SW 1271 (cell line): Measurements from ENCODE around the gene SNX10.

Experiments
- DNase-seq, 2 experiments: peaks; one replicate each; lab custom pipeline; 2025; lab: John Stamatoyannopoulos, UW

SNX10 gene

DNA sequence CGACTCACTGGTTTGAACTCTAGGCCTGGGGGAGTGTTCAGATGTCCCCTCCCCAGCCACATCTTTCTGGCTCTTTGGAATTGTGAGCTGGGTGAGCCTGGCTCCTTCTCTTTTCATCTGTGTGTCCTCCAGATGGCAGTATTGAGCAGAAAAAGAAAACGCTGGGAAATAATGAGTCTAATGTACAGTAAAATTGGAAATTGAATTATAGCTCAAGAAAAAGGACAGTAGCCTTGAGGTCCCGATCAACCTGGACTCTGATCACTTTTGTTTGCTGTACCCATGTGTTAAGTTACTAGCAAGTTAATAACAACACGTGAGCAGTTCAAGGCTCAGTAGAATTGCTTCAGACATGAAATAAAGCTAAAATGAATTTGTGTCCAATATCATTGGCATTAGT is 77.9 kb downstream of the SNX10 start:
- peak in 1 of 2 experiments; percentile 35 for DNase-seq

DNA sequence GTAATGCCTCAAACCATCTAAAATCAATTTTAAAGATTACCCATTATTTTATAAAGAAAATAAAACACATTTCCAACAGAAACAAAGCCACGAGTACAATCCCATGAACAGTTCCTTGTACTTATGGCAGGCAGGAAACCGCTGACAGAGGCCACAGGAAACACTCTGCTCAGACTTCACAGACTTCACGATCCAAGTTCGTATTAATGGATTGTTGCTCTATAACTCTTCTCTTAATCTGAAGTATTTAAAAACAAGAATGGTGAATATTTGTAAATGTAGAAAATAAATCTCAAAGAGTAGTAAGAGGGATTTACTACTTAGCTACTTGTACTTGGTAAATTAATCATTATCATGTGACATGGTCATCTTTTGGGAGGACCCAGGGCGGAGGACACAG is 78.3 kb downstream of the SNX10 start:
- no peak for DNase-seq

DNA sequence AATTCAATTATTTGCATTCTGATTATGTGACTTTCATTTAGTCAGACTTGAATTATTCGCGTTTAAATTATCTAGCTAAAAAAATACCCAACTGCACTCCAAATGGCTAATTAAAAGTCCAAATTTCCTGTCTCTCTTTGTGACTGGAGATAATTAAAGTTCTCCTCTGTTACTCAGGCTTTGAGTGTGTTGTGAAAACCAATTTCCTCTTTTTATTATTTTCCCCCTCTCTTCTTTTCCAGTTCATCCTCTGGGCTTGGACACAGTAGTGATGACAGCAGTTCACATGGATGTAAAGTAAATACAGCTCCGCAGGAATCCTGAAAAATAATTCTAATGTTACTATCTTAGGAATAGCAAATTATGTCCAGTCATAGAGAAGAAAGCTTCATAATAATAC is 80.6 kb downstream of the SNX10 start:
- no peak for DNase-seq

DNA sequence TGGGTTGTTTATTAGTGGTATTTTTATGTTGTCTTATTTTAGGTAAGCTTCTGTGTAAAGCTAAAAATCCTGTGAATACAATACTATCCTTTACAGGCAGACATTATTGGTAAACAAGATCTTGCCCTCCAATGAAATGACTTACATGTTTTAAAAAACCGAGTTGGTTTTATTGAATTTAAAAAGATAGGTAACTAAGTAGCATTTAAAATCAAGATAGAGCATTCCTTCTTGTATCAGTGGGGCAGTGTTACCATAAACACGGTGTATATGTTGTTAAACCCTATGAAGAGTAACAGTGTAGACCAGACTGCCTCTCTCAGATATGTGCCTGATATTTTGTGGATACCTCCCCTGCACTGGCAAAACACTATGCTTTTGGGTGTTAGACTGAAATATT is 81.0 kb downstream of the SNX10 start:
- no peak for DNase-seq

DNA sequence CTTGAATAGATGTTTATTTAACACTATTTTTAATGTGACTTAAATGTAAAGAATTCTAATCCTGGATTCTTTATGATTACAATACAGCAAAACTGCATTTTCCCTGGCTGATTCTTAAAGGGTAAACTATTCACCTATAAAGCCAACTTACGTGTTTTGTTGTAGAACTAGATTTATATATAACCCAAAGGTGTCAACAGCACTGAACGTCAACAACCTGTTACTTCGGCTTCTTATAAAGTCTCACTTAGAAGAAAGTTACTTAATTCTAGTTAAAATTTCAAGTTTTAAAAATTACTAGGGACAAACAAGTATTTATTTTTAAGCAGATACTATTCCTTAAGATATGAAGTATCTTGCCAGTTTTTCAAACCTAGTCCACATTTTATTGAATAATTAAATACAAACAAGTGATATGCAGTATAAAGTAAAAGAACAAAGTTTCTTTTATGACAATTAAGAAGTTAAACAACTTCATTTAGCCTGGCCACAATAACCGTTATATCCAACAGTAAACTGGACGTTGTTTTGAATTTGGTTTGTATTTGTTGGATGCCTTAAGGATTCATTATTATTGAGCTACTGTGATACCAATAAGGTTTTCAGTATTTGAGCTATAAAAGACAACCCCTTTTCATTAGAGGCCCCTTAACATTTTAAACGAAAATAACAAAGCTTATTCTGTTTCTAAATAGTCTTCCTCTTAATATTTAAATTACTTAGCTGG is 83.1 kb downstream of the SNX10 start:
- DNase-seq: no peak

DNA sequence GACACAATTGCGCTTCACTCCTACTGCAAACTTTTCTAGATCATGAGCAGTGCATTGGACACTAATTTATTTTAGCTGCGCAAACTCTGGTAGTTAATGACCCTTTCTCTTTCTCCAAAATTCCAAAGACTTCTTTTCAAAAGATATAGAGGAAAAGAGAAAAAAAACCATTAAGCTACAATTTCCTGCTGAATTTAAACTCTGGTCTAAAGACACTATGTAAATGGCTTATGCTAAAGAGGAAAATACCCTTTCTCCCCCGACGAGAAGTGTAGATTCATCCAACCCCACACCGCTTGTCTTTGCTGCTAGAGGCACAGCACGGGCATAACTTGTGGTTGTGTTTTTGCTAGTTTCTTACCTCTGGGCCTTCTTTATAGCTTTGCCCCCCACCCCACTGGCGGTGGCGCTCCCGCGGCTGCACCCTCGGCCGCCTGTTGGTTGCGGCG is 84.1 kb downstream of the SNX10 start:
- no peak for DNase-seq

DNA sequence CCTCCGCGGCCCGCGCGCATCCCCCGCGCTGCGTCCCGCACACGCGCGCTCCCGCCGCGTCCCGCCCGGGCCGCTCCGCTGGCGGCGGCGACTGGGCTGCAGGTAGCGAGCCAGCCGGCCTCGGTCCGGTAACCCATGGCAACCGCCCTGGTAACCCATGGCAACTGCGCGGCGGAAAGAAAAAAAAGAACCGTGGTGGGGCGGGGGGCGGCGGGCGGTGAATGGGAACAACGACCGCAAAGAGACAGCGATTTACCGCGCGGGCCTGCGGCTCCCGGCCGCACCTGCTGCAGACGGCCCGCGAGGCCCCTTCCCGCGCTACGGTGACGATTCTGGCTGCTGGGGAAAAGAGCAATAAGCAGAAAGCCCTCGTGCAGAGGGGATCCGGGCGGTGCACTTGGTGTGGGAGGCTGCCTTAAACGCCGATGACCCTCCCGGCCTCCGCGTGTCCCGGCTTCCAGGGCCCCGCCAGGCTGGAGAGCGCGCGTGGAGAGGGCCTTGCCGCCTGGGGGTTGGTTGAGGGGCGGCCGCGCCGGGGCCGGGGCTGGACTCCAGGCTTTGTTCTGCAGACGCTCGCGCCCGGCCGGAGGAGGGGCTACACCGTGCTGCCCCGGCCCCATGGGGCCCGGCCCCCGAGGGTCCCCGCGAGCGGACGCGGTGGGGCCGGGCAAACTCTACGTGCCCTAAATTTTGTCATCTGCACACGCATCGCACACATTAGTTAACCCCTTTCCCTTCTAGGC is 84.7 kb downstream of the SNX10 start:
- no peak for DNase-seq

DNA sequence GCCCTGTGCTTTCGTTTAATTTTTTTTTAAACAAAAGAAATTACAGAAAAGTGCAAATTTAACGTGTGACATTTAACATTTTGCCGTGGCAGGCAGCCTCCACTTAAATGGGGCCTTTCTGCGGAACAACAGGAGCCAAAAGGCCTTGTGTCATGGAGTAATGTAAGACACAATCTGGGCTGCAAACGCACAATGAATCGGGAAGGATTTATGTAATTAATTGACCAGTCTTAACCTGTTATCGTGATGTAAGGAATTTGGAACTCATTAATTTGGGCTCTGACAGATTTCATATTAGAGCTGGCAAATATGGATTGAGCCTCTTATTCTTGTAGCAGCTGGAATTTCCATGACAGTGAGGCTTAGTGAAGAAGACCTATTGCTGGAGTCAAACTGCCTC is 86.4 kb downstream of the SNX10 start:
- DNase-seq: no peak

DNA sequence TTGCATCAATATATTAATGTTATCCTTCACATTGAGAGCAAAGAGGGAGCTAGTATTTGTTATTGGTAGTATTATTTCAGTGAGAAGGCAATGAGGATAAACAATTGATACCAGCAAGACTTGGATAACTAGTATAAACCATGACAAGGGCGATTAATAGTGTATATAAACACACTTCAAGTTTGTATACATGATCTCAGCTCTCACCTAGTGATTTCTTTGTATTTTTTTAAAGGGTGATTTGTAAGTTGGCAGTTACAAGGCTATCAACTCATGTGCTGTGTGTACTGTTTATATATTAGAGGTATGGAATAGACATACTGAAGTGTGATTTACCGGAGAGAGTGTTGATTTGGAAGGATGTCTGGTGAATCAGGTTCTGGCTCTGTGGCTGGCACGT is 88.0 kb downstream of the SNX10 start:
- DNase-seq: no peak

DNA sequence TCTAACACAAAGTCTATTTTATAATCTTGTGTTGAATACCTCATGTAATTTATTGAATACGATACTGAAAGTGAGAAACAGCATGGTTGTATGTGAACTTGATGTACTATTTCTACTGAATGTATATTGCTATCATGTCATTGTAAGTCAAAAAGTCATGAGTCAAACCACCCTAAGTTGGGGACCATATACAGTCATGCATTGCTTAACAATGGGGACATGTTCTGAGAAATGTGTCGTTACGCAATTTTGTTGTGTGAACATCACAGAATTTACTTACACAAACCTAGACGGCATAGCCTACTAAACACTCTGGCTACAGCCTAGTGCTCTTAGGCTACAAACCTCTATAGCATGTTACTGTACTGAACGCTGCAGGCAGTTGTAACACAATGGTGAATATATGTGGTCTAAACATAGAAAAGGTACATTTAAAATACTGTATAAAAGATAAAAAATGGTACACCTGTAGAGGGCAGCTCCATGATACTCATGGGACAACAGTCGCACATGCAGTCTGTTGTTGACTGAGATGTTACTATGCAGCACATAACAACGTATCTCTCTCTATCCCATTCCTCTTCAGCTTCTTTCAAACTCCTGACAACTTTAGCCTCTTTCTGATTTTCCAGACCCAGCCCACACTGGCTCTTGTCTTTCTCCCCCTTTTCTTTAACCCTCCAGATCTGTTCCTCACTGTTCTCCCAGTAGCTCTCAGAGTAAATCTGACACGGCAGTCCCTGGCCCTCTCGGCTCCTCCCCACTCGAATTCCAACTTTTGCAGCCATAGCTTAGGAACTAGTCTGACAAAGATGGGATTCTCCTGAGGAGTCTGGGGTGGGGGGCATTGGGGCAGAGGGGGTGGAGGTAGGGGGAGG is 90.1 kb downstream of the SNX10 start:
- DNase-seq: no peak

DNA sequence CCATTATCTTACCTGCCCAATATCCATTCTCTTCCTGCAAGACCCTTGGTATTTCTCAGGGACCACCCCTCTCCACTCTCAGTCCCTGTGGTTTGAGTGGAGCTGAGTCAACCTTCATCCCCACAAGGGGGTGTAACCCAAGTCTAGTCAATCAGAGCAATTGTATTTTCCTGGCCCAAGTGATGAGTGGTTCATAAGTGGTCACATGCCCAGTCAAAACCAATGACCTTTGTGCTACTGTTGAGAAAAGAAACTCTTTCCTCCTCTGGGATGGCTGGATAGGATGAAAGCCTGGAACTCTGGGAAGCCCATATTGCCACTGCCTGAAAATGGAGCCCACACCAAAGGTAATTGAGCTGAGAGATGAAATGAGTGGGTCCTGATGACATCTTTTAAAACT is 93.6 kb downstream of the SNX10 start:
- no peak for DNase-seq

DNA sequence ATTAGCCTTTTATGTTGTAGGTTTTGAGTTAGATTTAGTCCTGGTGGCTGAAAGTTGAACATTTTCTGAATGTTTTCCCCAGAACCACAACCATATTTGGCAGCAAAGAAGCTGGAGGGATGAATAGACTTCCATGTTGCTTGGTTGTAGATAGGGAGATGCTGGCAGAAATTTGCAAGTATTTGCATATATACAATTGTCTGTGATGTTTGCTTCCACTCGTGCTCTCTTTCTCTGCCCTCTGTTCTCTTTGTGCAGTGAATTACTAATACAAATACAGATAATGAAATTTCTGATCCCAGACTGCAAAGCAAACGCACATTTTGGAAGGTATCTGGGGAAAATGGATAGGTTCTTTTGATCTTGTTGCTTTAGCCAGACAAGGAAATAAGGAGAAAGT is 96.1 kb downstream of the SNX10 start:
- DNase-seq: no peak

DNA sequence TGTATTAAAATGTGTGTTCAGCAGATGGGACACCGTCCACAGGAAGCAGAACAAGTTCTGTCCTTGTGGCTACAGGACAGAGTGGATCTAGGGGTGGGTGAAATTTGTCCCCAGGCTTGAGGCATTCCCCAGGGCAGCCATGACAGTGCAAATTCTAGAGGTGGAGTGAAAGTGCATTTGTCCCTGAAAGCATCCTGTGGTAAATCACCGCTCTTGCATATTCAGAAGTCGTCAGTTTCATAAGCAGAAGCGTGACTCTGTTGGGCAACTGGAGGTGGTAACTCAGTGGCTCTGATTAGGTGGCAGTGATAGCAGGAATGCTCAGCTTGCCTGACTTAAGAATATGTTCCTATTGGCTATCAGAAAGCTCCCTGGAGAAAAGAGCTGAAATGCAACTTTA is 96.6 kb downstream of the SNX10 start:
- no peak for DNase-seq

DNA sequence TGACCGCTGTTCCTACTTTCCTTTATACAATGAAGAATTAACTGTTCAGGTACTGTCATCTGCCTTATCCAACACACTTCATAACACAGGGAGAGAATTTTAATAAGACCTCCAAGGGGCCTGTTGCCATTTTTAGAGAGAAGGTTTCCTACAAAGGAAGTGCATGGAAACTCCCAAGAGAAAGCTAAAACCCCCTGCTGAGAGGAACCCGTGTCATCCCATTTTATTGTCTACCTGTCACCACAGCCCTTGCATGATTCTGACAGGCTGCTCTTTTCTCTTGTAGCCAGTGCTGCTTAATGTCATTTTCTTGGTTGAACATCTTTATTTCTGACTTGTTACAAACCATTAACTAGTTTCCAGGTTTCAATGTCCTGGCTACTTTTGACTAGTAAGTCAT is 98.4 kb downstream of the SNX10 start:
- no peak for DNase-seq

DNA sequence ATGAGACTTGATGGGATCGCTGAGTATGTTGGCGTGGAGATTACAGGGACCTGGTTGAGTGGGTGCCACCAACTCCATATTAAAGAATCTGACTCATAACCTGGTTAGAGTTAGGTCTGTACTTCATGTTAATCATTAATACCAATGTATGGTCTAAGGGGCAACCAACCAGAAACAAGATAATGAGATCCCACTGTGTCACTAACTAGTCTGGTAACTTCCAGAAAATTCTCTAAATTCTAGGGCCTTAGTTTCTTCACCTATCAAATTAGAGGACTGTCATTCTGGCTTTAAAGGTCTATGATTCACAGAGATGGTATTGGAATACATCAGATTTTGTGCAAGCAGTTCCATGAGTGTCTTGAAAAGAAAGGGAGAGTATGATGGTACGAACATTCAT is 102.2 kb downstream of the SNX10 start:
- DNase-seq: no peak

DNA sequence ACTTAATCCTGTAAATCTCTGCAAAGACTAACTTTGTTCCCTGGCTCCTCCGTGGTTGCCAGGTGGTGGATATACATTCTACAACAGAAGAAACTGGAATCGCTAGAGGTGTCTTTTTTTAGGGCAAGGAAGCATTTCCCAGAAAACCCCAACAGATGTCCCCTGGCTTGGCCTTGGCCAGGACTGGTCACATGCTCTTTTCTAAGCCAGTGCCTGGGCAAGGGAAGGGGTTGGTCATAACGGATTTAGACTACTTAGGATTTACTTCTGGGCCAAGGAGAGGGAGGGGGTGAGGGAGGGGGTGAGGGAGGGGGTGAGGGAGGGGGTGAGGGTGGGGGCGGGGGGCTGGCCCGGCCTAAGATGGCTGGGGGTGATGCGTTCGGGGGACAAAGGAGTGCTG is 105.7 kb downstream of the SNX10 start:
- no peak for DNase-seq

DNA sequence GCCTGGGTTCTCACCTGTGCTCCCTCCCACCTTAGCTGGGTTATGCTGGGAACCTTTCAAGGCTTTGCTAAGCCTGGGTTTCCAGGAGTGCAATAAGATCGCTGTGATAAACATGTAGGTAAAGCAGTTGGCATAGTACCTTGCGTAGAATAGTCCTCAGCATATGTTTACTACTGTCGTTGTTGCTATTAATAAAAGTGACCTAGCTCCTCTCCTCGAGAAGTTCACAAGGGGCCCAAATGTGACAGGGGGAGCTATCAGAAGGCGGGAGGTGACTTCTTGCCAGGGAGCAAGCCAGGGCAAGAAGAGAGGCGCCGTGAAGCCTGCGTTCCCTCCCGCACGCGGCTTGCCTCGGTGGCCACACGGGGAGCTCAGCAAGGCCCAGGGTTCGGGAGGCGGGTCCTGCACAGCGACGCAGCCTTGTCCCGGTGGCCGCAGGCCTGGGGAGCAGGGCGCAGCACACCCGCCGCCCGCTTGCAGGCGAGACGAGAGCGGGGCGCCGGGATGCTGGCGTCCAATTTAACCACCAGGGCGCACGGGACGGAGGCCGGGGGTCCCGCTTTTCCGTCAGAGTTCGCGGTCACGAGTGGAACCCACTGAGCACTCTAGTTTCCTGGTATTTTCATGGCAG is 106.2 kb downstream of the SNX10 start:
- DNase-seq: no peak

DNA sequence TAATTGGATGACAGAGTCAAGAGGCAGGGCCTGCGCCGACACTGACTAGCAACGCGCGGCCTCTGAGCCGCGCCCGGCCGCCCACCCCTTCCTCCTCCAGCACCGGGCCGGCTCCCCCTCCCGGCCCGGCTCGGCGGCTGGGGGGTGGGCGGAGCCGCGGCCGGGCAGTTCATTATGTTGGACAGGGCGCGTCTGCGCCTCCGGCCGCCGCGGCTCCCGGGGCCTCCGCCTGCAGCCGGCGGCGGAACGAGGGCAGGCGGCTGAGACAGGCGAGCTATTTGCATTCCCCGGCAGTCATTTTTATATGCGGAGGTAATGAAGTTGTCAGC is 106.7 kb downstream of the SNX10 start:
- DNase-seq: no peak

DNA sequence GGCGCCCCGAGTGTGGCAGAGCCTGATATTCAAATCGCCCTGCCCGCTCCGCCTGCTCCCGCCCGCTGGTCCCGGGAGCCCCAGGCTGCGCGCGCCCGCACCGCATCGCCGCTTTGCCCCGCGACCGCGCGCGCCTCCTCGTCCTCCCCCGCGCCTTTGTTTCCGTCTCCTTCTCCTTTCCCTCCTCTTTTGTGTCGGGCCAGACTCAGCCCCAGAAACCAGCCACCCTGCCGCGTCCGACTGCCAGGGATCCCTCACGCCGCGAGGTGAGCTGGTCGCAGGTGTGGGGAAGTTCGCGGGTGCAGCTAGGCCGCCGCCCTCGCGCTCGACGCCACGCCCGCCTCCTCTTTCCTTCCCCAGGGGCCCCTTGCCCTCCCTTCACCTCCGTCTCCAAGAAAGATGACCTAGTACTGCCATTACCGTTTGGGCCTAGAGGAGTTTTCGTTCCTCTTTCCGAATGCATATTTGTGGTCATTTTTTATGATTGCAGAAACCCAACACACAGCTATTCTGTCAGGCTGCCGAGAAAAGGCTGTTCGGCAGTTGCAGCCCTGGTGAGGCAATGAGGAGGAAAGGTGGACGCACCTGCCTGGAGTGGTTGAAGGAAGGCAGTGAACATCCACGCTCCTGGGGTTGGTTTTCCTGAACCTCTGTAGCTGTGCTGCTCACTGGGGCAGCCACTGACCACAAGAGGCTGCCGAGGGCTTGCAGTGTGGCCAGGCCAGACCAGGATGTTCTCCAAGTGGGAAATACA is 107.3 kb downstream of the SNX10 start:
- DNase-seq: no peak

DNA sequence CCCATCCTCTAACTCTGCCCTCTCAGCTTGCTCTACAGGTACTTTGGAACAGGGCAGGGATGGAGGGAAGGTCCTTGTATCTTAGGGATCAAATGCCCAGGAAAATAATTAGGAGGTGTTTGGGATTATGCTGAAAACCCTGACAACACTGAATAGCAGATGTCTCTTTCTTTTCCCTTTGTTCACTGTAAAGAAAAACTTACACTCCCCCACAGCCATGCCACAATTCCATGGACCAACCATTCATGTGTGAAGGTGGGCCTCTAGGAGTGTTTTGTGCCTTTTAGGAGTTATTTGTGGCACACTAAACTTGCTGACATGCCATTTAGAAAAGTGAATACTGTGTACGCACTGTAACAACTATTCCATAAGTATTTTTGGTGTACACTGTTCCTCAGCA is 108.1 kb downstream of the SNX10 start:
- DNase-seq: no peak

DNA sequence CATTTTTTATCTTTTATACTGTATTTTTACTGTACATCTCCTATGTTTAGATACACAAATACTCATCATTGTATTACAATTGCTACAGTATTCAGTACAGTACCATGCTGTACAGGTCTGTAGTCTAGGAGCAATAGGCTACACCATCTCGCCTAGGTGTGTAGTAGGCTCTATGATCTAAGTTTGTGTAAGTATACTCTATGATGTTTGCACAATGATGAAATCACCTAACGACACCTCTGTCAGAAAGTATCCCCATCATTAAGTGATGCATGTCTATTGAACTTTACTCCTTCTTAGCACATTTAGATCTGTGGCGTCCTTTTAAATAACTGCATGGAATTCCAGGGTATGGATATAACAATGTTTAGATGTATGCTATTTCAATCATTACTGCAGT is 112.0 kb downstream of the SNX10 start:
- no peak for DNase-seq
